ENCODE results near the gene BUD23. TPM values are rescaled to one million over a fixed set of nuclear protein-coding genes. Genes with fewer than 3 reads are reported as not detected.

The BUD23 gene
- total RNA-seq, 3 donors from 2014 or later, result 39.5 to 49.8 (median 41.0) TPM

DNA sequence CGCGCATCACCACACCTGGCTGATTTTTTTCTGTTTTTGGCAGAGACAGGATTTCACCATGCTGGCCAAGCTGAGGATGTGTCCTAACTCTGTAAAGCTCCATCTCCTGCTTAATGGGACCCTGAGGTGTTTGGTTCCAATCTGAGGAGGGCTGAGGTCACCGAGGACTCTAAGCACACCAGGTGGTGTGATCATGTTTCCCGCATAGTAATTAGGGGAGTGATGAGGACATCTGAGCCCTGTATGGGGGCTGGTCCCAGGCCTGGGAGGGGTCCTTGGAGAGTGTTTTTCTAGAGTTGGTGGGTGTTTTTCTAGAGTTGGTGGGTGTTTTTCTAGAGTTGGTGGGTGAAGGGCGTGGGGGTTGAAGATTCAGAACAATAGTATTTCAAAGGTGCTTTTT, 58.2 kb downstream of the BUD23 start:
- Histone ChIP-seq H3K36me3 (no peaks in the 10 kb centered on the region), H3K27ac (peak overlapping the region; percentile 96 to 99), H3K27me3 (no peaks in the 10 kb centered on the region), H3K9me3 (no peaks in the 10 kb centered on the region), H3K4me1 (peaks cover 0 to 25% of the 10 kb centered on the region in 2 donors), H3K4me3 (no peak overlapping the region)
- DNase-seq (ENCODE audit: low spot score in 2 of 2), result no peak
- intact Hi-C loops (cut with DNase I; ENCODE audit: low total_unique reads), result no loop called here
- TF ChIP-seq, protein P1, sequence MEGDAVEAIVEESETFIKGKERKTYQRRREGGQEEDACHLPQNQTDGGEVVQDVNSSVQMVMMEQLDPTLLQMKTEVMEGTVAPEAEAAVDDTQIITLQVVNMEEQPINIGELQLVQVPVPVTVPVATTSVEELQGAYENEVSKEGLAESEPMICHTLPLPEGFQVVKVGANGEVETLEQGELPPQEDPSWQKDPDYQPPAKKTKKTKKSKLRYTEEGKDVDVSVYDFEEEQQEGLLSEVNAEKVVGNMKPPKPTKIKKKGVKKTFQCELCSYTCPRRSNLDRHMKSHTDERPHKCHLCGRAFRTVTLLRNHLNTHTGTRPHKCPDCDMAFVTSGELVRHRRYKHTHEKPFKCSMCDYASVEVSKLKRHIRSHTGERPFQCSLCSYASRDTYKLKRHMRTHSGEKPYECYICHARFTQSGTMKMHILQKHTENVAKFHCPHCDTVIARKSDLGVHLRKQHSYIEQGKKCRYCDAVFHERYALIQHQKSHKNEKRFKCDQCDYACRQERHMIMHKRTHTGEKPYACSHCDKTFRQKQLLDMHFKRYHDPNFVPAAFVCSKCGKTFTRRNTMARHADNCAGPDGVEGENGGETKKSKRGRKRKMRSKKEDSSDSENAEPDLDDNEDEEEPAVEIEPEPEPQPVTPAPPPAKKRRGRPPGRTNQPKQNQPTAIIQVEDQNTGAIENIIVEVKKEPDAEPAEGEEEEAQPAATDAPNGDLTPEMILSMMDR (IDR thresholded peaks at IDR 0.05), result no peak
- TF ChIP-seq POLR2AphosphoS5 (IDR thresholded peaks at IDR 0.05) (no peak), POLR2A (IDR thresholded peaks at IDR 0.05) (no peak)

DNA sequence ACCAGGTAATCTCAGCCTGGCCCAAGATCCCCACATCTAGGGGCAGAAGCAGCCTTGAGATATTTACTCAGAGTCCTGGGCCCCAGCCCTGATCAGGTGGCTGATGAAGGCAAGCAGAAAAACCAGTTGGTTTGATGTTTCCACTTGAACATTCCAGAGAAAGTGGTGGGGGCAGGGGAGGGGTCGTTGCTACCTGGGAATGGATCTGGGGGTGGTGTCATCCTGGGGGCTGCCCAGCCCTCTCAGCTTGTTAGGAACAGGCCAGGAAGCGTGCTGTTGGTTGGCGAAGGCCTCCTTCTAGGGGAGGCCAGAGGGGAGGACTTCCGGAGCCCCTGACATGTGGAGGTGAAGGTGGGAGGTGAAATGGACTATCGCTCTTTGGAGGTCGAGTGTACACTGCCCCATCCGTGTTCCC, 58.9 kb downstream of the BUD23 start:
- H3K27ac ChIP-seq, result peak overlapping the region; percentile 96 to 99
- no peaks in the 10 kb centered on the region for H3K36me3 ChIP-seq
- no peaks in the 10 kb centered on the region for H3K27me3 ChIP-seq
- peak overlapping the region in 2 of 3 donors; percentile 31 to 44 for H3K4me3 ChIP-seq
- intact Hi-C loops (cut with DNase I; ENCODE audit: low total_unique reads), result no loop called here
- H3K4me1 ChIP-seq, result peaks cover 0 to 23% of the 10 kb centered on the region in 2 donors
- H3K9me3 ChIP-seq, result no peaks in the 10 kb centered on the region
- peak; percentile 57 to 64 for DNase-seq (ENCODE audit: low spot score in 2 of 2)
- no peak for TF ChIP-seq POLR2A (IDR thresholded peaks at IDR 0.05)
- no peak for TF ChIP-seq POLR2AphosphoS5 (IDR thresholded peaks at IDR 0.05)
- TF ChIP-seq, protein P1 (IDR thresholded peaks at IDR 0.05), result no peak

DNA sequence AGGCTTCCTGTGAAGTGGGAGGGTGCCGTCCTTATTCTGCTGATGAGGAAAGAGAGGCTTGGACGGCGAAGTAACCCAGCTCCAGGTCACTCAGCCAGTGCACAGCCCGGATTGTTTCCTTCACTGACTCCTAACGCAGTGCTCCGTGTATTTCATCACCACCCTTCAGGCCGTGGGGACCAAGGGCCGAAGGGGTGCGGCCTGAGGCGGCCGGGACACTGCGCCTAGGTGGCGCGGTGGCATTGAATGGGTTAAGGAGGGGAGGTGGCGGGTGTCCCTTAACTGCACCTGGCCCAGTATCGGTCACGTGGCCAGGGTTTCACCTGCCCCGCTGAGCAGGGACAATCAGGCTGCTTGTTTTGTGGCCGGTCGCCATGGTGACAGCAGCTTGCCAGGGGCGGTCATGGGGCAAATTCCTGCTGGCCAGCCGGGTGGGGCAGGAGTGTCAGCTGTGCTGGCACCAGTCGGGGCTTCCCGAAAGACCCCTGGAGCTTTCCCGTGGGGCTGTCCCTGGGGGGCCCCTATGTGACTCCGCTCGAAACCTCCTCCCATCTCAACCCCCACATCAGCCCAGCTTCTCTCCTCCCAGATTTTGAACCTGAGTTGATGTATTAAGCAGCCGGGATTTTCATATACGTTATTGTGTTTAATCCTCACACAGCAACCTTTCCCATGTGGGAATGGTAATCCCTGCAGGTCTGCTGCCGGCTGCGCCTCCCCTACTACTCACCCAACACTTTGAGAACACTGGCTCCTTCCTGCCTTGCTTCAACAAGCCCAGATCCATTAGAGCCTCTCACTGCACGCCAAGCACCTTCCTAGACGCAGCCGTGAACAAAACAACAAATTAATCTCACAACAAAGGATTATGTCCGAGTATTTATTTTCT, 59.6 kb downstream of the BUD23 start:
- TF ChIP-seq, protein P1 (IDR thresholded peaks at IDR 0.05), result no peak
- peak in 2 of 3 donors; percentile 43 to 76 for TF ChIP-seq POLR2AphosphoS5 (IDR thresholded peaks at IDR 0.05)
- H3K4me1 ChIP-seq, result peaks cover 0 to 18% of the 10 kb centered on the region in 2 donors
- H3K27me3 ChIP-seq, result no peaks in the 10 kb centered on the region
- H3K4me3 ChIP-seq, result peak overlapping the region in 2 of 3 donors; percentile 31 to 44
- H3K36me3 ChIP-seq, result no peaks in the 10 kb centered on the region
- intact Hi-C loops (cut with DNase I; ENCODE audit: low total_unique reads), result no loop called here
- no peaks in the 10 kb centered on the region for H3K9me3 ChIP-seq
- H3K27ac ChIP-seq, result peak overlapping the region; percentile 96 to 99
- DNase-seq (ENCODE audit: low spot score in 2 of 2), result peak; percentile 96

DNA sequence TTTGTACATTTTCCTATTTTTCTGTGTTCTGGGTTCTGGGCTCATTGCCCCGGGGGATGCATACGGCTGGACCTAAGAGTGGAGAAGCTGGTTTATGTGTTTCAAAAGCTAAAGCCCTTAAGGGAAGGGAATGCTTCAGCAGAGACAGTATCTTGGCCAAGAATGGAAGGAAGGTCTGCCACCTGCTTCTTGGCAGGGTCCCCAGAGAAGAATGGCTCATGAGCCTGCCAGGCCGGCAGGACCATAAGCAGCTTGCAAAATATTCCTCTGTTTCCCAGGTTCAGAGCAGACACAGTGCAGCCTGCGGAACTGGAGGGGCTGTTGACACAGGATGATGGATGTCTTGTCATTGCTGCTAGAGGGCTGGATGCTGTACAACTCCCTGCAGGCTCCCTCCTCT, 63.0 kb downstream of the BUD23 start:
- peaks cover 0 to 14% of the 10 kb centered on the region in 2 donors for H3K4me1 ChIP-seq
- H3K36me3 ChIP-seq, result no peaks in the 10 kb centered on the region
- TF ChIP-seq, protein P1 (IDR thresholded peaks at IDR 0.05), result no peak
- no peak for TF ChIP-seq POLR2A (IDR thresholded peaks at IDR 0.05)
- peak in 2 of 3 donors; percentile 38 to 82 for TF ChIP-seq POLR2AphosphoS5 (IDR thresholded peaks at IDR 0.05)
- H3K27ac ChIP-seq, result peak overlapping the region; percentile 92 to 99
- intact Hi-C loops (cut with DNase I; ENCODE audit: low total_unique reads), result no loop called here
- DNase-seq (ENCODE audit: low spot score in 2 of 2), result peak; percentile 80 to 88
- no peaks in the 10 kb centered on the region for H3K27me3 ChIP-seq
- no peaks in the 10 kb centered on the region for H3K9me3 ChIP-seq
- no peak overlapping the region for H3K4me3 ChIP-seq

Other genes starting within 250 kb of the BUD23 start
- gene FZD9, start 249.8 kb upstream of the BUD23 start, total RNA-seq, result 1 to 10 TPM in 1 of 3 donors, under 1 TPM in 2; 0.44 to 4.3 (median 0.98) TPM
- 10 to 100 TPM; 53.7 to 57.4 (median 56.3) TPM for gene BAZ1B, start 161.3 kb upstream of the BUD23 start, total RNA-seq
- 10 to 100 TPM; 29.6 to 93.0 (median 40.6) TPM for gene BCL7B, start 125.9 kb upstream of the BUD23 start, total RNA-seq
- 10 to 100 TPM; 31.0 to 39.3 (median 32.1) TPM for gene TBL2, start 105.0 kb upstream of the BUD23 start, total RNA-seq
- 100 to 1,000 TPM in 1 of 3 donors, 10 to 100 TPM in 2; 10.4 to 109 (median 21.3) TPM for gene MLXIPL, start 59.1 kb upstream of the BUD23 start, total RNA-seq
- 1 to 10 TPM; 3.5 to 5.9 (median 3.8) TPM for gene VPS37D, start 15.8 kb upstream of the BUD23 start, total RNA-seq
- gene DNAJC30, start 144 bp upstream of the BUD23 start, total RNA-seq, result 1 to 10 TPM; 2.9 to 6.9 (median 4.6) TPM
- gene STX1A, start 36.1 kb downstream of the BUD23 start, total RNA-seq, result 1 to 10 TPM; 5.9 to 9.5 (median 8.5) TPM
- gene ABHD11, start 55.2 kb downstream of the BUD23 start, total RNA-seq, result 10 to 100 TPM; 10.9 to 57.8 (median 36.4) TPM
- 100 to 1,000 TPM in 1 of 3 donors, 10 to 100 TPM in 1, not detected in 1; 81.6 to 137 TPM for gene CLDN3, start 86.7 kb downstream of the BUD23 start, total RNA-seq
- 100 to 1,000 TPM in 2 of 3 donors, 1 to 10 TPM in 1; 3.8 to 379 (median 143) TPM for gene CLDN4, start 147.4 kb downstream of the BUD23 start, total RNA-seq
- 10 to 100 TPM in 1 of 3 donors, 1 to 10 TPM in 2; 1.6 to 10.6 (median 7.0) TPM for gene METTL27, start 158.9 kb downstream of the BUD23 start, total RNA-seq
- not detected for gene TMEM270, start 177.6 kb downstream of the BUD23 start, total RNA-seq

Measured in breast epithelium (tissue), 4 donors.